IMR-90 (cell line): ENCODE data around the gene LRFN5. TPM values are rescaled to one million over a fixed set of nuclear protein-coding genes. Genes with fewer than 3 reads are reported as not detected.

Source experiments
- ATAC-seq: fragments of 200-7000 bp; cut with Tn5 transposase; 2 replicates; pipeline ENCODE4 v1.9.1; 2020; ENCODE audit warnings: low read depth, mild to moderate bottlenecking, moderate library complexity
- BruUV-seq: library from RNA; stranded (reverse); fragments of 400-500 nt; replicated peaks from 2 replicates; lab custom pipeline; 2021; lab: Mats Ljungman, UMichigan
- CTCF ChIA-PET: fragments of 300-600 bp; formaldehyde crosslinking; extraction: SDS; loops from one replicate; lab custom pipeline; 2021; ENCODE audit warnings: antibody characterized with exemption; lab: Yijun Ruan, JAX
- POLR2A ChIA-PET: fragments of 300-600 bp; sonication (Branson Sonifier 250); formaldehyde crosslinking; loops from one replicate; lab custom pipeline; 2022; ENCODE audit warnings: antibody characterized with exemption; ENCODE audit not compliant: unreplicated experiment; lab: Charles Lee
- DNase-seq: peaks from one replicate; pipeline ENCODE4 v3.0.0; 2013
- H2AFZ ChIP-seq: replicated peaks from 2 replicates; pipeline ENCODE3; 2013; ENCODE audit warnings: low read length, mild to moderate bottlenecking; ENCODE audit not compliant: poor library complexity
- H2AK5ac ChIP-seq: 2 replicates; pipeline ENCODE4 v1.6.1; 2013; ENCODE audit warnings: low read depth, low read length, inconsistent platforms
- H2AK9ac ChIP-seq: replicated peaks from 2 replicates; pipeline ENCODE3; 2013; ENCODE audit warnings: mild to moderate bottlenecking, low read depth, low read length, moderate library complexity; ENCODE audit not compliant: poor library complexity
- H2BK120ac ChIP-seq: 2 replicates; pipeline ENCODE4 v1.6.1; 2013; ENCODE audit warnings: low read depth, low read length, inconsistent platforms
- H2BK15ac ChIP-seq: 3 replicates; pipeline ENCODE4 v1.6.1; 2013; ENCODE audit warnings: low read depth, low read length, inconsistent platforms
- H2BK20ac ChIP-seq: 2 replicates; pipeline ENCODE4 v1.6.1; 2013; ENCODE audit warnings: low read depth, mild to moderate bottlenecking, inconsistent platforms, low read length, moderate library complexity
- H2BK5ac ChIP-seq: 2 replicates; pipeline ENCODE4 v1.6.1; 2013; ENCODE audit warnings: mild to moderate bottlenecking, low read depth, low read length, inconsistent platforms; ENCODE audit not compliant: poor library complexity, severe bottlenecking
- H3K14ac ChIP-seq: replicated peaks from 2 replicates; pipeline ENCODE4 v1.6.1; 2013; ENCODE audit warnings: low read depth, low read length, inconsistent platforms
- H3K18ac ChIP-seq: 2 replicates; pipeline ENCODE4 v1.6.1; 2013; ENCODE audit warnings: low read depth, low read length, control low read depth
- H3K23ac ChIP-seq: 2 replicates; pipeline ENCODE4 v1.6.1; 2013; ENCODE audit warnings: low read depth, low read length, inconsistent platforms
- H3K27ac ChIP-seq: 2 replicates; pipeline ENCODE4 v1.5.1; 2013; ENCODE audit warnings: mild to moderate bottlenecking, control low read depth, low read length; ENCODE audit not compliant: insufficient read depth
- H3K27me3 ChIP-seq: 2 replicates; pipeline ENCODE4 v1.6.1; 2013; ENCODE audit warnings: low read length; ENCODE audit not compliant: control insufficient read depth, insufficient read depth
- H3K36me3 ChIP-seq: 2 replicates; pipeline ENCODE4 v1.6.1; 2013; ENCODE audit warnings: low read length, mixed read lengths; ENCODE audit not compliant: control insufficient read depth, insufficient read depth
- H3K4ac ChIP-seq: 2 replicates; pipeline ENCODE4 v1.6.1; 2013; ENCODE audit warnings: low read depth, low read length, inconsistent platforms
- H3K4me1 ChIP-seq: 2 replicates; pipeline ENCODE4 v1.6.1; 2013; ENCODE audit warnings: low read length, mixed read lengths; ENCODE audit not compliant: control insufficient read depth, insufficient read depth
- H3K4me2 ChIP-seq: 2 replicates; pipeline ENCODE4 v1.6.1; 2013; ENCODE audit warnings: low read depth, mild to moderate bottlenecking, control low read depth, low read length, moderate library complexity
- H3K4me3 ChIP-seq: 2 replicates; pipeline ENCODE4 v1.5.1; 2013; ENCODE audit warnings: low read depth, mild to moderate bottlenecking, control low read depth, low read length, moderate library complexity; ENCODE audit not compliant: insufficient read depth
- H3K56ac ChIP-seq: 2 replicates; pipeline ENCODE4 v1.6.1; 2013; ENCODE audit warnings: low read length, inconsistent platforms; ENCODE audit not compliant: insufficient read depth; ENCODE audit errors: extremely low read depth
- H3K79me1 ChIP-seq, 2 experiments: 2 replicates each; pipeline ENCODE4 v1.6.1; 2013; ENCODE audit warnings: low read length in 2 of 2, inconsistent platforms in 1 of 2, low read depth in 1 of 2
- H3K9ac ChIP-seq: 2 replicates; pipeline ENCODE4 v1.6.1; 2013; ENCODE audit warnings: low read depth, low read length, control low read depth
- H3K9me1 ChIP-seq: 2 replicates; pipeline ENCODE4 v1.6.1; 2013; ENCODE audit warnings: low read length, inconsistent platforms; ENCODE audit not compliant: insufficient read depth
- H3K9me3 ChIP-seq: 2 replicates; pipeline ENCODE4 v1.6.1; 2013; ENCODE audit warnings: low read length; ENCODE audit not compliant: control insufficient read depth, insufficient read depth
- H4K20me1 ChIP-seq: 2 replicates; pipeline ENCODE4 v1.6.1; 2013; ENCODE audit warnings: low read length, inconsistent platforms; ENCODE audit not compliant: insufficient read depth
- H4K5ac ChIP-seq: 2 replicates; pipeline ENCODE4 v1.6.1; 2013; ENCODE audit warnings: mild to moderate bottlenecking, low read depth, low read length, control low read depth
- H4K8ac ChIP-seq, 2 experiments: 2 replicates each; pipeline ENCODE4 v1.6.1; 2013; ENCODE audit warnings: low read depth in 2 of 2, low read length in 2 of 2, control low read depth in 1 of 2, inconsistent platforms in 1 of 2
- H4K91ac ChIP-seq: 2 replicates; pipeline ENCODE4 v1.6.1; 2013; ENCODE audit warnings: low read depth, low read length, inconsistent platforms; ENCODE audit not compliant: insufficient read depth
- POLR2A ChIP-seq: IDR thresholded peaks from 2 replicates; pipeline ENCODE4 v1.6.1; 2012; ENCODE audit warnings: mild to moderate bottlenecking, low read depth, low read length
- WGBS, 2 experiments: methylation state at CpG; one replicate each; pipeline versions ENCODE4 v1.1.5 to v1.1.7; 2013; ENCODE audit warnings: missing lambda C conversion rate in 2 of 2; ENCODE audit not compliant: insufficient read length in 1 of 2; ENCODE audit errors: extremely low coverage in 2 of 2; 5-methylcytosine and 5-hydroxymethylcytosine counted together
- dilution Hi-C: fragments of 300-500 bp; cut with HindIII; formaldehyde crosslinking; loops from one replicate; pipeline ENCODE4 v1.14.3; 2018; ENCODE audit warnings: low sequenced_read_pairs; ENCODE audit not compliant: unreplicated experiment
- in situ Hi-C: fragments of 300-500 bp; cut with MboI; formaldehyde crosslinking; loops from 3 replicates; pipeline ENCODE4 v1.14.3; 2019; ENCODE audit warnings: low sequenced_read_pairs, inconsistent platforms, mixed read lengths
- intact Hi-C: fragments of 100-400 bp; cut with micrococcal nuclease; formaldehyde crosslinking; loops from 2 replicates; pipeline ENCODE4 v1.10.0; 2022
- polyA plus RNA-seq, 3 experiments: library from polyadenylated mRNA; depleted of rRNA; stranded (reverse); fragments of >200 nt; gene quantifications; 2 replicates each; pipeline ENCODE4 v1.2.3, GENCODE V29; 2012; ENCODE audit warnings: low replicate concordance in 1 of 3
- total RNA-seq: library from RNA; depleted of rRNA; stranded (reverse); fragments of >200 nt; gene quantifications from 2 replicates; pipeline ENCODE4 v1.2.3, GENCODE V29; 2012

Gene LRFN5
- total and polyA plus RNA-seq, 2 of the 4 experiments (the other 2 are of a cell fraction) = 1.8 to 3.6 TPM

DNA sequence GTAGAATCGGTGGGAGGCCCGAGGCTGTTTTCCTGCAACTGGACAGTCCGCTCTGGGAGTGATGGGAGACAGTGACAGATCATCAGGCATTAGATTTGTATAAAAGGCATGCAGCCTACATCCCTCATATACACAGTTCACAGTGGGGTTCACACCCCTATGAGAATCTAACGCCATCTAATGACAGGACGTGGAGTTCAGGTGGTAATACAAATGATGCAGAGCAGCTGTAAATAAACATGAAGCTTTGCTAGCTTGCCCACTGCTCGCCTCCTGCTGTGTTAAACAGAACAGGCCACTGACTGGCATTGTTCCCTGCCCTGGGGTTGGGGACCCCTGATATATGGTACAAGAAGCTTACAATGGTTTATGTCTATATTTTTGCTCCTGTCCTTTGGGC, 179.0 kb downstream of the LRFN5 start:
- no TSS peak for BruUV-seq
- no peak overlapping the region for H3K27ac ChIP-seq
- no peak overlapping the region for H3K4ac ChIP-seq
- H3K27me3 ChIP-seq = no peaks in the 10 kb centered on the region
- dilution Hi-C loops (no loop called here), intact Hi-C loops (no loop called here), in situ Hi-C loops (no loop called here)
- H3K18ac ChIP-seq = no peak overlapping the region
- no peak overlapping the region for H2BK120ac ChIP-seq
- ATAC-seq (no peak), DNase-seq (no peak)
- no peak overlapping the region for H3K14ac ChIP-seq
- no peak overlapping the region for H2AK5ac ChIP-seq
- no peak overlapping the region for H3K9ac ChIP-seq
- H2BK20ac ChIP-seq = no peak overlapping the region
- no peak overlapping the region for H2AK9ac ChIP-seq
- H3K4me3 ChIP-seq = no peak overlapping the region
- H3K9me3 ChIP-seq = no peaks in the 10 kb centered on the region
- H3K4me2 ChIP-seq = no peak overlapping the region
- ChIA-PET POLR2A (no interaction called here), CTCF (interaction anchor here (1.0 kb wide), 1 partner anchor 11 kb away, joined by 3 read pairs; no protein-coding TSS in a partner anchor)
- no peak overlapping the region for H3K23ac ChIP-seq
- H4K8ac ChIP-seq = no peak overlapping the region
- H3K56ac ChIP-seq = no peak overlapping the region
- H3K4me1 ChIP-seq = no peaks in the 10 kb centered on the region
- no peak overlapping the region for H2BK5ac ChIP-seq
- H3K79me1 ChIP-seq = no peaks in the 10 kb centered on the region
- H4K5ac ChIP-seq = no peak overlapping the region
- no CpG with 5 or more reads among the region's 6 CpGs for WGBS, 2 experiments
- H2AFZ ChIP-seq = no peak overlapping the region
- H3K9me1 ChIP-seq = no peaks in the 10 kb centered on the region
- H2BK15ac ChIP-seq = no peak overlapping the region
- H4K91ac ChIP-seq = no peak overlapping the region
- H4K20me1 ChIP-seq = no peaks in the 10 kb centered on the region
- TF ChIP-seq POLR2A = no peak
- no peaks in the 10 kb centered on the region for H3K36me3 ChIP-seq
